Tibial artery (tissue), 4 donors: ENCODE data around the gene NLGN1.

ENCODE experiments used
- DNase-seq, 2 donors: peaks; one replicate each; pipeline ENCODE4 v3.0.0-alpha.2; 2019
- H3K27ac ChIP-seq, 2 donors: fragments of 200-600 bp; sonication (generic) in 1 of 2; 1 replicate in 1 of 2; 2 replicates in 1 of 2; pipeline ENCODE4 v1.5.1; 2018 to 2019; ENCODE audit warnings: mild to moderate bottlenecking in 1 of 2
- H3K27me3 ChIP-seq, 2 donors: fragments of 200-600 bp; sonication (generic) in 1 of 2; one replicate each; pipeline versions ENCODE4 v1.5.1 to v1.6.0; 2016 to 2019
- H3K36me3 ChIP-seq, 3 donors: fragments of 200-600 bp; sonication (generic) in 2 of 3; one replicate each; pipeline ENCODE4 v1.5.1; 2016 to 2019; ENCODE audit warnings: mild to moderate bottlenecking in 2 of 3
- H3K4me1 ChIP-seq, 4 donors: fragments of 200-600 bp; sonication (generic) in 2 of 4; 1 replicate in 3 of 4; 2 replicates in 1 of 4; pipeline ENCODE4 v1.5.1; 2016 to 2019
- H3K4me3 ChIP-seq, 2 donors: fragments of 200-600 bp; sonication (generic) in 1 of 2; 1 replicate in 1 of 2; 2 replicates in 1 of 2; pipeline ENCODE4 v1.5.1; 2018 to 2019; ENCODE audit warnings: mild to moderate bottlenecking in 2 of 2
- H3K9me3 ChIP-seq, 3 donors: fragments of 200-600 bp; sonication (generic) in 1 of 3; one replicate each; pipeline ENCODE4 v1.5.1; 2016 to 2019
- CTCF ChIP-seq, 2 experiments: fragments of 200-600 bp in 1 of 2; fragments of 450-650 bp in 1 of 2; IDR thresholded peaks; one replicate each; pipeline ENCODE4 v1.5.1; 2017 to 2019; ENCODE audit warnings: antibody characterized with exemption in 2 of 2, mild to moderate bottlenecking in 1 of 2, moderate library complexity in 1 of 2
- intact Hi-C: fragments of 100-400 bp; cut with DNase I; formaldehyde crosslinking; loops from one replicate; pipeline ENCODE4 v1.15.0; 2023; ENCODE audit warnings: low total_unique reads

Gene NLGN1

DNA sequence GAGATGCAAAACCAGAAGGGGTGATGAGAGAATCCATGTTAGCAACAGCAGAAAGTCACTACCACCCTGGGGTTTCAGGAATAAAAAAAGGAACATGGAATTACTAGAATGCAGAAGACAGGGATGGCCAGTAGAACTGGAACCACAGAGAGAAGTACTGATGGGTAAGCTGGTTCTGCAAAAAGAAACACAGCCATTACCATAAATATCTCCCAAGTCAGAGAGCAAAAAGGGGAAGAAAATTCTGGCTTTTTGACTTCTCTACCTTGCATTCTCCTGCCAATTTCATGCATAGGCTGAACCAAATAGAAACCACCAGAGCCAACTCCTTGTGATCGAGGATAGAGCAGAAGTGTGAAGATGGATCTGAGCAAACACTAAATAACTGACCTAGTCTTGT, 911.2 kb downstream of the NLGN1 start:
- H3K36me3 ChIP-seq = no peaks in the 10 kb centered on the region
- DNase-seq = no peak
- TF ChIP-seq CTCF (IDR thresholded peaks at IDR 0.05) = no peak
- H3K27ac ChIP-seq = no peak overlapping the region
- H3K27me3 ChIP-seq = no peaks in the 10 kb centered on the region
- no peaks in the 10 kb centered on the region for H3K9me3 ChIP-seq
- H3K4me1 ChIP-seq = no peaks in the 10 kb centered on the region
- intact Hi-C loops = no loop called here
- H3K4me3 ChIP-seq = no peak overlapping the region

- no peaks in the 10 kb centered on the region for H3K4me1 ChIP-seq
- intact Hi-C loops = no loop called here
- no peaks in the 10 kb centered on the region for H3K36me3 ChIP-seq
- H3K9me3 ChIP-seq = no peaks in the 10 kb centered on the region
- no peak overlapping the region for H3K27ac ChIP-seq
- no peak for DNase-seq
- H3K27me3 ChIP-seq = no peaks in the 10 kb centered on the region
- H3K4me3 ChIP-seq = no peak overlapping the region
- no peak for TF ChIP-seq CTCF (IDR thresholded peaks at IDR 0.05)
These were observed 913.0 kb downstream of the NLGN1 start for GRCh38 chr3:174310475-174310983.

DNA sequence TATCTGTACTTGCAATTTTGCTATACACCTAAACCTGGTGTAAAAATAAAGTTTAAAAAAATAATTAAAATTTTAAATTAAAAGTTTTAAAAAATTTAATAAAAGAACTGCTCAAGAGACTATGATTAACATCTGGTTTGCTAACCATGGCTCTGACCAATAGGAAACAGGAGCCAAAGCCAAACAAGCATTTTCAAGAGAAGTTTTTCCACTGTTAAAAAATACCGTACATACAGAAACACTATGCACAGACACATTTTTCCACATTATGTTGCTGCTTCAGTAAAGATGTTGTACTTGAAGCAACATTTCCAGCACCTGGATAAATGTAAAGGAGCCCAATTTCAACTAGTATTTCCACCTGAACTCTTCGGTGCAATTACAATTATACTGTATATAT, 917.7 kb downstream of the NLGN1 start:
- no peak for DNase-seq
- Histone ChIP-seq H3K27ac (no peak overlapping the region), H3K4me3 (no peak overlapping the region), H3K36me3 (no peaks in the 10 kb centered on the region), H3K27me3 (no peaks in the 10 kb centered on the region), H3K9me3 (peaks cover 0 to 3% (median 0%) of the 10 kb centered on the region in 3 donors), H3K4me1 (no peaks in the 10 kb centered on the region)
- intact Hi-C loops = no loop called here
- no peak for TF ChIP-seq CTCF (IDR thresholded peaks at IDR 0.05)

GRCh38 chr3:174317005-174317404, 919.5 kb downstream of the NLGN1 start:
- DNase-seq = no peak
- no peak overlapping the region for H3K27ac ChIP-seq
- no peak for TF ChIP-seq CTCF (IDR thresholded peaks at IDR 0.05)
- H3K4me1 ChIP-seq = no peaks in the 10 kb centered on the region
- peaks cover 0 to 3% (median 0%) of the 10 kb centered on the region in 3 donors for H3K9me3 ChIP-seq
- no peaks in the 10 kb centered on the region for H3K27me3 ChIP-seq
- intact Hi-C loops = no loop called here
- no peaks in the 10 kb centered on the region for H3K36me3 ChIP-seq
- no peak overlapping the region for H3K4me3 ChIP-seq

DNA sequence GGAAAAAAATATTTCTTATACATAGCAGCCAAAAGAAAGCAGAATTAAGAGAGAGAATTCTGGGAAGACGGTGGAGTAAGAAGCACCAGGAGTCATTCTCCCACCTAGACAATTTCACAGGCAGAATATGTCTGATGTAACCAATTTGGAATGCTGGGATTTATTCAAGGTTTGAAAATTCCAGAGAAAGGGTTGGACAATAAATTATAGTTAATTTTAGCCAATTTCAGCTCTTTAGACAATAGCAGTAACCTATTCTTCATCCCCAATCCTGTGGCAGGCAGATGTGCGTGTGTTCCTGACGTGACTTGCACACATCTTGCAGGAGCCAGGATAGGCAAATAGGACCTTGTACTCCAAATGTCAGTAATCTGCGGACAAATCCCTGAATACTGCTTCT, 920.6 kb downstream of the NLGN1 start:
- intact Hi-C loops = no loop called here
- no peak overlapping the region for H3K4me3 ChIP-seq

More for the DNA sequence above, 920.6 kb downstream of the NLGN1 start:
- H3K4me1 ChIP-seq = no peaks in the 10 kb centered on the region
- no peaks in the 10 kb centered on the region for H3K36me3 ChIP-seq
- peaks cover 0 to 3% (median 0%) of the 10 kb centered on the region in 3 donors for H3K9me3 ChIP-seq
- DNase-seq = no peak
- TF ChIP-seq CTCF (IDR thresholded peaks at IDR 0.05) = no peak
- no peak overlapping the region for H3K27ac ChIP-seq
- H3K27me3 ChIP-seq = no peaks in the 10 kb centered on the region
